Suprapubic skin (tissue), 4 donors: ENCODE data around the gene GREM2.

Source experiments
- POLR2A ChIP-seq, 2 donors: fragments of 450-650 bp; IDR thresholded peaks; one replicate each; pipeline ENCODE4 v1.6.1; 2017; ENCODE audit warnings: antibody characterized with exemption in 2 of 2, mild to moderate bottlenecking in 2 of 2, moderate library complexity in 2 of 2
- POLR2AphosphoS5 ChIP-seq, 3 donors: sonication (generic); formaldehyde crosslinking; IDR thresholded peaks; one replicate each; pipeline ENCODE4 v1.6.1; 2017; ENCODE audit warnings: antibody characterized with exemption in 3 of 3
- TF ChIP-seq, protein P1 (sequence below), 2 donors: fragments of 200-600 bp in 1 of 2; fragments of 450-650 bp in 1 of 2; sonication (generic) in 1 of 2; IDR thresholded peaks; one replicate each; pipeline ENCODE4 v1.5.1; 2016 to 2019; ENCODE audit warnings: antibody characterized with exemption in 2 of 2, mild to moderate bottlenecking in 1 of 2, moderate library complexity in 1 of 2

DNA sequence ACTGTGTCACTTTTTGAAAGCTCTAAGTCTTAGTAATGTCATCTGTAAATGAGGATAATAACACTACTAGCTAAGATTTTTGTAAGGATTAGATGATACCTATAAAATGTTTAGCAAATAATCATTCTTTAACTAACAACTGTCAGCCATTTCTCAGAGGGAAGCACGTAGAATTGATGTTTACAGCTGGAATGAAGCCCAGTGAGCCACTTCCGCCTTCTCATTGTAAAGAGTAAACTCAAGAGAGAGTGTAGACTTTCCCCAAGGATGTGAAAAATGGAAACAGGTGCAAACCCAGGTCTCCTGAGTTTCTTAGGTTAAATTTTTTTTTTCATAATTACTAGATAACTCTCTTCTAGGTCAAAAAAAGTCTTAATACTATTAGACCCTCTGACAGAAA lies 4.9 kb downstream of the GREM2 start:
- no peak for TF ChIP-seq POLR2AphosphoS5 (IDR thresholded peaks at IDR 0.05)
- no peak for TF ChIP-seq POLR2A (IDR thresholded peaks at IDR 0.05)
- TF ChIP-seq, protein P1, sequence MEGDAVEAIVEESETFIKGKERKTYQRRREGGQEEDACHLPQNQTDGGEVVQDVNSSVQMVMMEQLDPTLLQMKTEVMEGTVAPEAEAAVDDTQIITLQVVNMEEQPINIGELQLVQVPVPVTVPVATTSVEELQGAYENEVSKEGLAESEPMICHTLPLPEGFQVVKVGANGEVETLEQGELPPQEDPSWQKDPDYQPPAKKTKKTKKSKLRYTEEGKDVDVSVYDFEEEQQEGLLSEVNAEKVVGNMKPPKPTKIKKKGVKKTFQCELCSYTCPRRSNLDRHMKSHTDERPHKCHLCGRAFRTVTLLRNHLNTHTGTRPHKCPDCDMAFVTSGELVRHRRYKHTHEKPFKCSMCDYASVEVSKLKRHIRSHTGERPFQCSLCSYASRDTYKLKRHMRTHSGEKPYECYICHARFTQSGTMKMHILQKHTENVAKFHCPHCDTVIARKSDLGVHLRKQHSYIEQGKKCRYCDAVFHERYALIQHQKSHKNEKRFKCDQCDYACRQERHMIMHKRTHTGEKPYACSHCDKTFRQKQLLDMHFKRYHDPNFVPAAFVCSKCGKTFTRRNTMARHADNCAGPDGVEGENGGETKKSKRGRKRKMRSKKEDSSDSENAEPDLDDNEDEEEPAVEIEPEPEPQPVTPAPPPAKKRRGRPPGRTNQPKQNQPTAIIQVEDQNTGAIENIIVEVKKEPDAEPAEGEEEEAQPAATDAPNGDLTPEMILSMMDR (IDR thresholded peaks at IDR 0.05) = no peak
